Measurements from ENCODE around the gene RAB30.

DNA sequence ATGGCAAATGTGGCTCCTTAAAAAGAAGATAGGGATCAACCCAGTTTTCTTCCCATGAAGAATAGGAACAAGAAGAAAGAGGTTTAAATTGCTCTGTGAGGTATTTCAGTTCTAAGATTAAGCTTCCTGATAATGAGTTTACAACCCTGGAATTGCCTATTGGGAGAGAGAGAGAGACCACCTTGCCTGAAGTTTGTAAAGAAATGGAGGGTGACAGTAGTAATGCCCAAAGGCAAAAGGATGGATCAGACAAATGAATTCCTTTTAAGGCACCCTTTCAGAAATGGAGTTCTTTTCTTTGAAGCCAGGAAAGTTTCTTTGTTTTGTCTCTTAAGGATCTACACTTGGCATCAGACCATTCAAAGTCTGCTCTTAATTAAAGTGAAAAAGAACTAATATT, 95.8 kb downstream of the RAB30 start:
- TF ChIP-seq, protein P1, sequence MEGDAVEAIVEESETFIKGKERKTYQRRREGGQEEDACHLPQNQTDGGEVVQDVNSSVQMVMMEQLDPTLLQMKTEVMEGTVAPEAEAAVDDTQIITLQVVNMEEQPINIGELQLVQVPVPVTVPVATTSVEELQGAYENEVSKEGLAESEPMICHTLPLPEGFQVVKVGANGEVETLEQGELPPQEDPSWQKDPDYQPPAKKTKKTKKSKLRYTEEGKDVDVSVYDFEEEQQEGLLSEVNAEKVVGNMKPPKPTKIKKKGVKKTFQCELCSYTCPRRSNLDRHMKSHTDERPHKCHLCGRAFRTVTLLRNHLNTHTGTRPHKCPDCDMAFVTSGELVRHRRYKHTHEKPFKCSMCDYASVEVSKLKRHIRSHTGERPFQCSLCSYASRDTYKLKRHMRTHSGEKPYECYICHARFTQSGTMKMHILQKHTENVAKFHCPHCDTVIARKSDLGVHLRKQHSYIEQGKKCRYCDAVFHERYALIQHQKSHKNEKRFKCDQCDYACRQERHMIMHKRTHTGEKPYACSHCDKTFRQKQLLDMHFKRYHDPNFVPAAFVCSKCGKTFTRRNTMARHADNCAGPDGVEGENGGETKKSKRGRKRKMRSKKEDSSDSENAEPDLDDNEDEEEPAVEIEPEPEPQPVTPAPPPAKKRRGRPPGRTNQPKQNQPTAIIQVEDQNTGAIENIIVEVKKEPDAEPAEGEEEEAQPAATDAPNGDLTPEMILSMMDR (IDR thresholded peaks at IDR 0.05; ENCODE audit: low read depth, low read length, poor library complexity, severe bottlenecking): no peak
- TF ChIP-seq EZH2phosphoT487 (IDR thresholded peaks at IDR 0.05; ENCODE audit: borderline replicate concordance, low read length): no peak

All from DOHH2 (cell line).